Measurements from ENCODE around the gene NSG1.
"Not testable (repeated sequence)": the region's sequence is repeated elsewhere in the genome, so short reads cannot be mapped to it uniquely, and the experiment has no call there.

The NSG1 gene, protein sequence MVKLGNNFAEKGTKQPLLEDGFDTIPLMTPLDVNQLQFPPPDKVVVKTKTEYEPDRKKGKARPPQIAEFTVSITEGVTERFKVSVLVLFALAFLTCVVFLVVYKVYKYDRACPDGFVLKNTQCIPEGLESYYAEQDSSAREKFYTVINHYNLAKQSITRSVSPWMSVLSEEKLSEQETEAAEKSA

DNA sequence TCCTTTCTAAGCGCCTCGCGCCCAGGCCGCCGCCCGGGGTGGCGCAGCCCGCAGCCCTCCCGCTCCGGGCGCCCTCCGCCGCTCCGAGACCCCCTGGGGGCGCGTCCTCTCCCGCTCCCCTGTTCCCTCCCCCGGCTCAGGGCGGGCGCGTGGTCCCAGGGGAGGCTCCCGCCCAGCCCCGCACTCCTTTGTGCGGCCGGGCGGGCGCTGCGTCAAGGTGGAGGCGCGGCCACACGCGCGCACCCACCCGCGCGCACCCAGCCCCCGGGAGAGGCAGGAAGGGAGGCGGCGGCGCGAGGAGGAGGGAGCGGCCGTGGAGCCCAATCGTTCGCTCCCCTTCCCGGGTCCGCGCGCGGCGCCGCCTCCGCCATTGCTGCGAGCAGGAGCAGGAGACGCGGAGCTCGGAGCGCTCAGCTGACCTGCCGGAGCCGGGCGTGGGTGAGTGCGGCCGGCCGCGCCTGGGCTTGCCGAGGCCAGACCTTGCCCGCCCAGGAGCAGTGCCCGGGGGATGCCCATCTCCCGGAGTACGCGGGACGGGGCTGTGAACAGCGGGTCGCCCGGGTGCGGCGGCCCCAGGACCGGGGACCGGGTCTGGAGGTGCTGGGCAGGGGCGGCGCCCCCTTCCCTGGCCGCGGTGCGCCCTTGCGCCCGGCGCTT is at the start of gene NSG1:
Gene NSG1 (plus strand): TSS at position 367 of the 657 bp plus-strand sequence. CDS start 528 bp downstream, outside the sequence.
- DNase-seq = peak; percentile 27

DNA sequence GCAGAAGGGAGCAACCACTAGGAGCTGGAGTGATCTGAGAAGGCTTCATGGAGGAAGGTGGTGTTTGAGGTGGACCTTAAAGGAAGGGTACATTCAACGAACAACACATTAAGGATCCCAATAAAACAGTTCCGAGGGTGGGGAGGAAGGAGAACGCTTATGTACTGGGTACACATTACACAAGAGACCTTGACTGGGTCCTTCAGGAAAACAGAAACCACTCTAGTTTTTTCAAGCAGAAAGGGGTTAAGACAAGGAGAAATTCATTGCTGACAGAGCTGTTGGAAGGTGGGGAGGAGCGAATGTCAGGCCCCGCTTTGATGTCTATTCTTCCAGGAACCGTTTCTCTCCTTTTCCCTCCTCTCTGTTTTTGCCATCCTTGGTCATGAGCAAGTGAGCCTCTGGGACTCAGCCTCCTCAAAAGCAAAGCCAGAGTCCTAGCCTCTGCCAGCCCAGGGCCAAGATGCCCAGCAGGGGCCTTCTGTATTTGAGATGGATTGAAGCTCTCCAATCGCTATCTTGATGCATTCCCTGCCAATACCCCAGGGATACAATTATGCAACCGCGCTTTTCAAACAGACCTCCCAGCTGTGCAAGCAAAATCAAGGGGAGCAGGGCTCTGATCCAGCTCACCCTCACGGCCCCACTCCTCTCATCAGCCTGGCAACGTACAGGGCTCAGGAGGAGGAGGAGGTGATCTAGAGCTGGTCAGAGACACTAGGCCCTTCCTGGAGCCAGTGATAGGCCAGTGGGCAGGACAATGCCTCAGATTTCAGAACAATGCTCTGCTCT is 48.5 kb upstream of the NSG1 start:
- no peak for DNase-seq

DNA sequence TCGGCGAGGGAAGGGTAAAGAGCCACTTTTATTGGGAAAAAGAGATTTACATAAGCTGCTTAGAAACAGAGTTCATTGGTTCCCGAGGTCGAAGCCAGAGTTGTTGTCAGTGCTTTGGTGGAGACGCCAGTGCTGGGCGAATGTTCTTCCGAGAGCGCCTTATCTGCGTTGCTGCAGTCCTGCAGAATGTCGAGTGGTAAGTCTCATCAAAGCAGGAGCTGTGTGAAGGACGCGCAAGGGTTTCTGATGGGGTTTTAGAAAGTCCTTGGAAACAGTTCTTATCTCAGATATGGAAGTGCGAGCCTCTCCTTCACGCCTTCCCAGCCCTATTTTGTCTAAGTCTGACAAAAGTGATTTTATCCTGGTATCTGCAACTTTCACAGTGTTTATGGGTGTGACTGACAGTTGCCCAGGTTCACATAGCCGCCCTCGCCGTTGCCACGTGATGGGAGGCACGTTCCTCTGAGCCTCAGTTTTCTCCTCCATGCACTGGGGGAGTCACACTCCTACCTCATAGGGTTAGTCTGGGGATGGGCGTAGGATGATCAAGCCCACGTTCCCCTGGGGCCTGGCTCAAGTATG is 47.3 kb upstream of the NSG1 start:
- peak; percentile 38 for DNase-seq

DNA sequence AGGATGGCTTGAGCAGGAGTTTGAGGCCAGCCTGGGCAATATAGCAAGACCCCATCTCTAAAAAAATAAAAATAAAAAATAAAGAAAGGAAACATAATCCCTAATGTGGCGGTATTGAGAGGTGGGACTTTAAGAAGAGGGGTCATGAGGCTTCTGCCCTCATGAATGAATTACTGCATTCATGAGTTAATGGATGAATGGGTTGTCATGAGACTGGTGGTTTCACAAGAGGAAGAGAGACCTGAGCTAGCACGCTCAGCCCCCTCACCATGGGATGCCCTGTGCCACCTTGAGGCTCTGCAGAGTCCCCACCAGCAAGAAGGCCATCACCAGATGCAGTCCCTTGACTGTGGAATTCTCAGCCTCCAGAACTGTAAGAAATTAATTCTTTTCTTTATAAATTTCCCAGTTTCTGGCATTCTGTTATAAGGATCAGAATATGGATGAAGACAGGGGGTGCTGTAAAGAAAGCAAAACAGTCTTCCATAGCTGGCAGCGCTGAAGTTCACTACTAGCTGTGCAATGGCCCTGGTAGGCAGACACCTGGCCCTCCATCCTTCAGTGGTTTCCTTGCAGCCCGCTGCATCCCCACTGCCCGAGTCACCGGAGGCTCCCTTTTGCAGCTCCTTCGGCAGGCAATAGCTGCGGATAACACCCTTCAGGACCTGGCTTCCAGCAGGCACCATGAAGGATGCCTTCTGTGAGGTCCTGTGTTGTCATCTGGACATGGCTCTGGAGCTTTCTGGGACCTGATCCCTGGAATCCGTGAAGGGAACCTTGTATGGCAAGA is 44.8 kb upstream of the NSG1 start:
- DNase-seq = no peak

DNA sequence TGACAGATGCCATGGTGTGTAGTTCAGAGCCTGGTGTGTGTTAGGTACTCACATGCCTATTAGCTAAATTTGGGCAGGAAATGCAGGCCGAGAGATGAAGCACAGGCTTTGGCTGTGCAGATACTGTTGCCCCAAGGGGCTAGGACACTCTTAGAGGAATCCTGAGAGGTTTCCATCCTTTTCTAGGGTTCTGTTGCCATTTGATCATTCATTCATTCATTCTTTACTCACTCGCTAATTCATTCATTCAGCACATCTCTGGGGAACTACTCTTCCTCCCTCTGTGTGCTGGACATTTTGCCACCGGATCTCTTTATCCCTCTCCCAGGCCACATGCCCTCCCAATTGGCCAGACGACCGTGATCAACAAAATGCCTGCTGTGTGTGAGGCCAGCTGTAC is 43.9 kb upstream of the NSG1 start:
- no peak for DNase-seq

DNA sequence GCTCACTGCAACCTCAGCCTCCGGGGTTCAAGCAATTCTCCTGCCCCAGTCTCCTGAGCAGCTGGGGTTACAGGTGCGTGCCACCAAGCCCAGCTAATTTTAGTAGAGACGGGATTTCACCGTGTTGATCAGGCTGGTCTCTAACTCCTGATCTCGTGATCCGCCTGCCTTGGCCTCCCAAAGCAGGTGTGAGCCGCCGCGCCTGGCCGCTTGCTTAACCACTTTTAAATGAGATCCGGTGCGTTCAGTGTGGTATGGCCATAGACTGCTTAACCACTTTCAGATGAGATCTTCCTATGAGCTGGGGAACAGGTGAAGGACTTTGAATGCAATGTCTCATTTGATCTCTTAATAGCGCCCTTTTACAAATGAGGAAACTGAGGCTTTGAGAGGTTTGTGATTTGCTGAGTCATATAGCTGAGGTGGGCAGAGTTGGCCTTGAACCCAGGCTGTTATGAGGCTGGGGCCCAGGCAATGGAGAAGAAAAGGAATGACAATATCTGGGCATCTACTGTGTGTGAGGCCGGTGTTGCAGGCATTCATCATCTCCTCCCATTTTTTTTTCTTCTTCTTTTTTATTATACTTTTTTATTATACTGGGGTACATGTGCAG is 41.9 kb upstream of the NSG1 start:
- DNase-seq = no peak

DNA sequence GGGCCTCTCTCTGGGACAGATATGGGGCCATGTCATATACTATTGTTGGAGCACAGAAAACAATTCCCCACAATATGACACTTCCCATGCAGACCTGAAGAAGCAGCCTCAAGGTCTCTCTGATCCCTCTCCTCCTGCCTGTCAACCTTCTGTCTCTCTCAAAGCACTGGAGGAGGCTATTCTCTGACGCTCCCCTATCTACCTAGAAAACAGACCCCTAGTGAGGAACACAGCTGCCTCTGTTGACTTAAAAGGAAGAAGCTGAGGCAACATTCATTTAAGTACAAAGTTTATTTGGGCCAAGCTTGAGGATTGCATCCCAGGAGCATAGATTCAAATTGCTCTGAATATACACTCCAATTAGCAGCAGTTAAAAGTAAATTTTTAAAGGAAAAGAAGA is 39.3 kb upstream of the NSG1 start:
- no peak for DNase-seq

DNA sequence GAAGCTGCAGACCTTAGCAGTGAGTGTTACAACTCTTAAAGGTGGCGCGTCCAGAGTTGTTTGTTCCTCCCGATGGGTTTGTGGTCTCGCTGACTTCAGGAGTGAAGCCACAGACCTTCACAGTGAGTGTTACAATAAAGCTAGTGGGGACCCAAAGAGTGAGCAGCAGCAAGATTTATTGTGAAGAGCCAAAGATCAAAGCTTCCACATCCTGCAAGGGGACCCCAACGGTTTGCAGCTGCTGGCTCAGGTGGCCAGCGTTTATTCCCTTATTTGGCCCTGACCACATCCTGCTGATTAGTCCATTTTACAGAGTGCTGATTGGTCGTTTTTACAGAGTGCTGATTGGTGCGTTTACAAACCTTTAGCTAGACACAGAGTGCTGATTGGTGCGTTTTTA is 38.3 kb upstream of the NSG1 start:
- not testable (repeated sequence) for DNase-seq

DNA sequence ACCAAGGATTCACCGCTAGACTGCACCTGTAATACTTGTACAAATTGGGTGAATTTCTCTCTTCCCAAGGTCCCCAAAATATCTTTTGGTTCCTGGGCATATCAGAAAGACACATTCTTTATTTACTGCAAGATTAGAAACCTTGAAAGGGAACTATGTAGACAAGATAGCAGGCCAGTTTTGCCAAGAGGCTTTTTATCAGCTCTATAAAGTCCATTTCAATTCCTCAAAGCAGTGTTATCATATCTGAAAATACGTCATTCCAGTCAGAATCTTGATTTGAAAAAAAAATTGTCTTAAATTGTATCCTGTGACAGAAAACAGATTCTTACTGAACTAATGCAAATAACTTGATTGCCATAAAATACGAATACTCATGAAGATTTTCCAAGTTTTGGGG is 37.0 kb upstream of the NSG1 start:
- no peak for DNase-seq

DNA sequence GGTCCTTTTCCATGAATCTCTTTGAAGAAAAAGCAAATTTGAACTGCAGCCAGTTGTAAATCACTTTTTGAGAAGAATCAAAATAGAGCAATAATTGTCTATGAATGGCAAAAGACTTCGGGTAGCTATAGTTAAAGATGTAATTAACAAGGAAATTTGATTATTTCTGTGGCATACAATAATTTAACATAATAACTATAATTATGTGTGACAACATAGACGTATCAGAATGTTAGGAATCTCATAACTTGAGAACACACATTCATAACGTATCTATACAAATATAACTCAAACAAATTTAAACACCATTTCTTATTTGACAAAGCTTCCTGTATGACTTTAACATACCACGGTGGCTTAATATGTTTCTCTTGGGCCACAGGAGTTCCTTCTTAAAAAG is 36.0 kb upstream of the NSG1 start:
- no peak for DNase-seq

DNA sequence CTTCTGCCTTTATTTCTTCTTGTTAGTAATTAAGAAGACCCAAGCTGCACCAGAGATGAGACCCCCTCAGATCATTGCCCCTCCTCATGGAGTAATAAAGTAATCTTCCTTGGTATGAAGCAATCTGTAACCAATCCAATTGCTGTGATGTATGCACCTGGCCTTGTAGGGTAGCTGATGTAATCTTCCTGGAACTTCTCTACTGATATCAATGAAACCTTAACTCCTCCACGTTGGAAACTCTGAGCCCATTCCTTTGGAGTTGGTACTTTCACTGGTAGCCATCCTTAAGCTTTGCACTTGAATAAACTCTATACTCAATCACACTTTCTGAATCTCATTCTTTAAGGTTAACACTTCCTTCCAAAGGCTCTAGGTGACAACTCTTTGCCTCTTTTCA is 31.6 kb upstream of the NSG1 start:
- no peak for DNase-seq

DNA sequence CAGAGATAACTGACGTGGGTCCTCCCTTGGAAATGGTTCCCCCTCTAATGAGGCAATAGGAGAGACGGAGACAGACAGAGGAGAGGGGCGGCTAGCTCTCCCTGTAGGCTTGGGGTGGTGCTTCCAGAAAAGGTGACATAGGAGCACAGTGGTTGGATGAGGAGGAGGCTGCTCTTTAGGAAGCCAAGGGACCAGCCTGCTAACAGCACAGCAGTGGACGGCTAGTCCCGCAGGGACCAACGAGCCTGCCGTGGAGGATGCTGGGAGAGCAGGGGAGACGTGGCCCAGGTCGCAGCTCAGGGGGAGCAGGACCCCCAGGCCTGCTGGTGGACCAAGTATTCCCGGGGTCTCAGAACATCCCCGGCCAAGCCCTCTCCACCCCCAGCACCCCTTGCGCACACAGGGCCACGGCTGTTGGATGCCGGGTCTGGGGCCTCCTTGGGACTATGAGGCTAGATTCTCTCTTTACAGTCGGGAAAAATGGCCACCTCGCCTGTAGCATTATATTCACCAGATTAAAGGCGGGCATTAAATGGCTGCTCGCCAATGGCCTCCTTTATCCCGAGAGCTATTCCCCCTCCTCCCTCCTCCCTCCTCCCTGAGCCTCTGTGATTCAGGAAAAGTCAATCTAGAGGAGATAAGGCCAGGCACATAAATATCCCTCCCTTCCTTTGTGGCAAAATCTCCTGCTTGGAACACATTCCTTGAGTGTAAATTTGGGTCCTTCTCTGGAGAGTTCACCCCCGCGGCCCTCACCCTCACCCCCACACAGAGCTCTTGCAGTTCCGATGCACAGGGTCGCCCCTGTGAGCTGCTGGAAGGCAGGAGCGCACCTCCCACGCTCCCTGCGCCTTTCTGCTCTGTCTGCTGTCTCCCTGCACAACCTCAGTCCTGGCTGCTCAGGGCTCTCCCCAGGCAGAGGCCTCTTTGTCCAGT is 30.5 kb upstream of the NSG1 start:
- no peak for DNase-seq

DNA sequence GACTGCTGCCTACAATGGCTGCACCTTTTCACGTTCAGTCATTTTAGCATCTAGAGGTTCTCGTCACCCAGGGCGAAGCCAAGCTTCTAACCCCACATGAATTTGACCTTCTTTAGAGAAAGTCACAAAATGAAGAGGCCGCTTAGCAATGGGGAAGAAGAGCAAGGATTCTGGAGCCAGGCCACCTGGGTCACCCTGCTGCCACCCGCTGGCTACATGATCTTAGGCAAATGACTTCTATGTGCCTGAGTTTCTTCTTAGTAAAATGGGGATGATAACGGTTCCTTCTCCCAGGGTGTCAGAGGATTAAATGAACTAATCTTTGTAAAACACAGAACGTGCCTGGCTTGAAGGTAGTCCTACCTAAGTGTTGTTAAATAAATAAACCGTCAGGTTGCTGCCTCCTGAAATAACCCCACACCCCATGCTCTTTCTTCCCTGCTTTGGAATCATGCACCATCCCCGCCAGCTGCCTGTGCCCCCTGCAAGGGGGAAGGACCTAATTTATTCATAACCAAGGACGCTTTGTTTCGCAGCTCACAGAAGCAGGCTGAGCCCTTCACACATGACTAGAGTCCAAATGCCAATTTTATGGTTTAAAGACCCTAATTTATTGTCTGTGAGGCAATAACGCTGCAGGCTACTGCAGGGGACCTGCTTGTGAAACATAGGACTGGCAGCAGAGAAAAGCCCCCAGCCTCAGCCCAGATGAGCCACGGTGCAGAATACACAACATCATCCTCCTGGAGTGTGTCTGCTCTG is 28.6 kb upstream of the NSG1 start:
- no peak for DNase-seq

DNA sequence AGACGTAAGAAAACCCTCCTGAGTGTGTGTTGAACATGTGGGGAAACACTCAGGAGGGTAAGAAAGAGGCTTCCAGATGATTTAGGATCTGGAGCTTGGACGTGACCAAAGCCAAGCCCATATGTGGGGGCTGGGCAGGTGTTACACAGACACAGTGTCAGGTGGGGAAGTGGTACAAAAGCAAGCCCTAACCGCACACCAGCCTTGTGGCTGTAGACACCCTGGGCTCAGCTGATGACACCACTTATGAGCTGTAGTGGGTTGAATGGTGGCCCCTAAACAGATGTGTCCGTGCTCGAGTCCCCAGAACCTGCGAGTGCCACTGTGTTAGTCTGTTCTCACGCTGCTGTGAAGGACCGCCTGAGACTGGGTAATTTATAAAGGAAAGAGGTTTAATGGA is 25.0 kb upstream of the NSG1 start:
- no peak for DNase-seq

DNA sequence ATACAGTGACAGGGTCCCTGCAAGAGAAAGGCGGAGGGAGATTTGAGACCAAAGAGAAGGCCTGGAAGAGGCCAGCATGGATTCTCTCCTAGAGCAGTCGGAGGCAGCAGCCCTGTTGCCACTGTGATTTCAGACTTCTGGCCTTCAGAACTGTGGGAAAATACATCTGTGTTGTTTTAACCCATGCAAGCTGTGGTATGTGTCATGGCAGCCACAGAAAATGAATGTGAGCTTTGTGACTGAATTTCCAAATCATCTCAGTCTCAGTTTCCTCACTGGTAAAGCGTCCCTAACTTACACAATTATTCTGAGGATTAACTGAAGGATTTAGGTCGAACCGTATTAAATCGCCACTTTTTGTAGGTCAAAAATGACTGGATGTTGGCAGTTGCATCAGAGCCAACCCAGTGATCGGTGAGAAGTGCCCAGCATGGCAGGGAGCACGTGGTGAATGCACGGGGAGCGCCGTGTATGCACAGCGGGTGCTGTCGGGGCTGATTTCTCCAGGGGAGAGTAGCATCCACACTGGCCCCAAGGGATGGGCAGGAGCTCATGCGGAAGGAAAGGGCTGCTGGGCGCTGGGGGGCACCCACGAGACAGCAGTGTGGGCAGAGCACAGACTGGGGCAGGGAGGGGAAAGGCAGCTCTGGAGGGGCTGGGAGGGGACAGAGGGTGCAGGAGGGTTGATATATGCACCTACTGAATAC is 23.8 kb upstream of the NSG1 start:
- DNase-seq = no peak

DNA sequence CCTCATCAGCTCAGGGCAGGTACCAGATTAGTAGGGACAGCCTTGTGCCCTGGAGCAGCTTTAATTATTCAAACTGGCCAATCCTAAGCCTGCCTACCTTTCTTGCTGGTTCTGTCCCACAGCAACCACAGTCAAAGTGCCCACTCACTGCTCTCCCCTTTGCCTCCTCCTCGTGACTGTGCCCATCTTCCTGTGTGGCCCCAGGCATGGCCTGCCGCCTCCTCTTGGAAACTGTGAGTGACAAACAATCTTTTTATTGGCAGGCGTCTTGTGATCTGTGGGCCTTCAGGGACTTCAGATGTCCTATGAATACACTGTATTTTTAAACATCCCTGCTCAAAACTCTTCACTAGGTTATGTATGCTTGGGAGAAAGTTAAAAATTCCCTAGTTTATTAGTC is 22.8 kb upstream of the NSG1 start:
- no peak for DNase-seq

DNA sequence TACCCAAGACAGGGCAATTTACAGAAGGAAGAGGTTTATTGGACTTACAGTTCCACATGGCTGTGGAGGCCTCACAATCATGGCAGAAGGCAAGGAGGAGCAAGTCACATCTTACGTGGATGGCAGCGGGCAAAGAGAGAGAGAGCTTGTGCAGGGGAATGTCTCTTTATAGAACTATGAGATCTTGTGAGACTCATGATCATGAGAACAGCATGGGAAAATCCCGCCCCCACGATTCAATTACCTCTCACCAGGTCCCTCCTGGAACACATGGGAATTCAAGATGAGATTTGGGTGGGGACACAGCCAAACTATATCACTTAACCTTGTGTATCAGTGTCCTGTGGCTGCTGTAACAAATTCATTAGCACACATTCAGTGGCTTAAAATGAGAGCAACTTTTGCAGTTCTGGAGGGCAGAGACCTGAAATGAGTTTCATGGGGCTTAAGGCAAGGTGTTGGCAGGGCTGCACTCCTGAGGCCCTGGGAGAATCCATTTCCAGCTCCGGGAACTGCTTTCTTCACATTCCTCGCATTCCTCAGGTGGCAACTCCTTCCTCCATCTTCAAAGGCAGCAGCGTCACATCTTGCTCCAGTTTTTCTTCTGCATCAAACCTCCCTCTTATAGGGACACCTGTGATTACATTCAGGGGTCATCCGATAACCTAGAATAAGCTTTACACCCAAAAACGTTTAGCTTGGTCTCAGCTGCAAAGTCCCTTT is 22.3 kb upstream of the NSG1 start:
- no peak for DNase-seq

DNA sequence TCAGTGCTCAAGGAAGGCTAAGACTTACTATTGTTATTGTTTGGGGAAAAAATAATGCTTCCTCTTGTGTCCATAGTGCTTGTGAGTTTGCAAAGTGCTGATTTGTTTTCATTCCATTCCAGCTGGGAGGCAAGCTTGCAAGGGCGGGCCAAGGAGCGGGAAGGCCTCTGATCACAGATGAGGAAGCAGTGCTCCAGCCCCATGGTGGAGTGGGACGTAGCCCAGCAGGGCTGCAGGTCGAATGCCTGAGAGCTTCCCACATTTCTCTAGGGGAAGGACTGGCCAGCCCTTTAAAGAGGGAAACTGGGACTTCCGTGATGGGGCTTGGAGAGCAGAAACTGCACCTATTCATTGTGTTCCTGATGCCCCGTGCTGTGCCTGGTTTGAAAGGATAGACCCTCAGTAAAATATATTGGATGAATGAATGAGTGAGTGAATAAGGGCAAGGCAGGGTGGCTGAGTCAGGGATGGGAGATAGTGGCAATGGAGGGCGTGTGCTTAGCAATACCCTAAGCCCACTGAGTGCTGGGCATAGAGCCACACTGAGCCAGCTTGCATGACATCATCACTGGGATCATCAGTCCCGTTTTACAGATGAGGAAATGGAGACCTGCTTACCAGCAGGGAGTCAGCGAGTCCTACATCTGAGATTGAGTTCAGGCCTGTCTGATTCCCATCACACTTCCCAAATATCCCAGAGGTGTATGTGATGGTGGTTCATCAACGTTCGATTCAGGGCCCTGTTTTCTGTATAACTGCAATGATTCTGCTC is 17.9 kb upstream of the NSG1 start:
- DNase-seq = no peak
